ENCODE data around the gene PRND.

Gene PRND

GRCh38 chr20:4736875-4737274, 15.2 kb downstream of the PRND start:
- no peak for DNase-seq (ENCODE audit: low read depth)
- no peak overlapping the region for H3K4me3 ChIP-seq (ENCODE audit: low read depth, low read length)
- no peak for TF ChIP-seq CTCF (conservative IDR thresholded peaks at IDR 0.05; ENCODE audit: low read depth, low read length)

- H3K4me3 ChIP-seq (ENCODE audit: low read depth, low read length), result no peak overlapping the region
- no peak for DNase-seq (ENCODE audit: low read depth)
- TF ChIP-seq CTCF (conservative IDR thresholded peaks at IDR 0.05; ENCODE audit: low read depth, low read length), result no peak
Measured at GRCh38 chr20:4737857-4738627, 16.3 kb downstream of the PRND start.

- peak; percentile 82 for TF ChIP-seq CTCF (conservative IDR thresholded peaks at IDR 0.05; ENCODE audit: low read depth, low read length)
- peak; percentile 65 for DNase-seq (ENCODE audit: low read depth)
Measured at GRCh38 chr20:4740774-4741431, 19.2 kb downstream of the PRND start.

GRCh38 chr20:4748847-4749246, 27.1 kb downstream of the PRND start:
- no peak overlapping the region for H3K4me3 ChIP-seq (ENCODE audit: low read depth, low read length)
- no peak for TF ChIP-seq CTCF (conservative IDR thresholded peaks at IDR 0.05; ENCODE audit: low read depth, low read length)
- no peak for DNase-seq (ENCODE audit: low read depth)

More at GRCh38 chr20:4740774-4741431, 19.2 kb downstream of the PRND start:
- H3K4me3 ChIP-seq (ENCODE audit: low read depth, low read length), result no peak overlapping the region

- no peak for TF ChIP-seq CTCF (conservative IDR thresholded peaks at IDR 0.05; ENCODE audit: low read depth, low read length)
- no peak overlapping the region for H3K4me3 ChIP-seq (ENCODE audit: low read depth, low read length)
- no peak for DNase-seq (ENCODE audit: low read depth)
Measured at GRCh38 chr20:4749326-4749725, 27.6 kb downstream of the PRND start.

- H3K4me3 ChIP-seq (ENCODE audit: low read depth, low read length), result no peak overlapping the region
- TF ChIP-seq CTCF (conservative IDR thresholded peaks at IDR 0.05; ENCODE audit: low read depth, low read length), result no peak
- DNase-seq (ENCODE audit: low read depth), result no peak
Measured at GRCh38 chr20:4750381-4750780, 28.7 kb downstream of the PRND start.
